HG02970 (cell line): ENCODE results near the gene TMEM256.

ENCODE experiments used
- ATAC-seq: cut with Tn5 transposase; IDR thresholded peaks from one replicate; pipeline ENCODE4 v1.9.1; 2021; ENCODE audit warnings: mild to moderate bottlenecking, moderate library complexity, moderate number of reproducible peaks; ENCODE audit not compliant: unreplicated experiment, low FRiP score

The TMEM256 gene

GRCh38 chr17:7409716-7410115 is 5.8 kb upstream of the TMEM256 start:
- ATAC-seq, result no peak

GRCh38 chr17:7408863-7409262 is 5.0 kb upstream of the TMEM256 start:
- ATAC-seq, result no peak

GRCh38 chr17:7408252-7408727 is 4.4 kb upstream of the TMEM256 start:
- no peak for ATAC-seq

GRCh38 chr17:7407485-7408251 is 3.8 kb upstream of the TMEM256 start, which contains the start of gene NLGN2:
Gene NLGN2, plus strand, starts transcription at chr17:7407845. Its CDS starts 411 bp downstream, at chr17:7408256.
- no peak for ATAC-seq

- no peak for ATAC-seq
These were observed 3.2 kb upstream of the TMEM256 start for GRCh38 chr17:7407082-7407481.

- ATAC-seq, result no peak
These were observed 2.4 kb upstream of the TMEM256 start for GRCh38 chr17:7406235-7406825.

GRCh38 chr17:7405350-7406234 is 1.7 kb upstream of the TMEM256 start:
- ATAC-seq, result no peak

GRCh38 chr17:7404737-7405349 is 946 bp upstream of the TMEM256 start:
- ATAC-seq, result peak; percentile 19

GRCh38 chr17:7403727-7403976 is 245 bp downstream of the TMEM256 start:
- ATAC-seq, result no peak

- ATAC-seq, result no peak
These were observed 712 bp downstream of the TMEM256 start for GRCh38 chr17:7403043-7403726.

- ATAC-seq, result no peak
These were observed 5.3 kb downstream of the TMEM256 start for GRCh38 chr17:7398612-7399011.

GRCh38 chr17:7396147-7396546 is 7.8 kb downstream of the TMEM256 start:
- ATAC-seq, result no peak

GRCh38 chr17:7394452-7395191 is 9.3 kb downstream of the TMEM256 start, which contains the start of gene PLSCR3:
Gene PLSCR3, minus strand, starts transcription at chr17:7394525. Its CDS starts 415 bp downstream, at chr17:7394110.
- peak; percentile 78 for ATAC-seq

- peak; percentile 43 for ATAC-seq
These were observed 10.1 kb downstream of the TMEM256 start for GRCh38 chr17:7393613-7394451.

GRCh38 chr17:7392696-7393612 is 10.9 kb downstream of the TMEM256 start:
- ATAC-seq, result no peak

- no peak for ATAC-seq
These were observed 12.6 kb downstream of the TMEM256 start for GRCh38 chr17:7391307-7391706.
